A549 (cell line): ENCODE measurements around the gene KBTBD6. TPM values are rescaled to one million over a fixed set of nuclear protein-coding genes. Genes with fewer than 3 reads are reported as not detected.

Experiments used
- ATAC-seq, 2 experiments: fragments of 200-7000 bp in 1 of 2; fragments of >200 bp in 1 of 2; cut with Nextera tagmentation in 1 of 2; cut with Tn5 transposase in 1 of 2; 3 replicates each; pipeline versions ENCODE4 v1.8.0 to v1.9.1; 2018 to 2020; ENCODE audit warnings: mild to moderate bottlenecking in 1 of 2, moderate library complexity in 1 of 2
- CTCF ChIA-PET: fragments of 300-600 bp; sonication (Branson Sonifier 250); formaldehyde crosslinking; extraction: SDS; loops from one replicate; lab custom pipeline; 2021; ENCODE audit warnings: antibody characterized with exemption, inconsistent platforms; lab: Yijun Ruan, JAX
- POLR2A ChIA-PET: fragments of 350-600 bp; formaldehyde crosslinking; extraction: SDS; loops from one replicate; lab custom pipeline; 2021; ENCODE audit warnings: antibody characterized with exemption, inconsistent platforms; lab: Yijun Ruan, JAX
- DNase-seq, 2 experiments: peaks; one replicate each; pipeline versions ENCODE4 v3.0.0 to v3.0.0-alpha.2; 2011 to 2016; ENCODE audit warnings: low read depth in 1 of 2, low spot score in 1 of 2
- FAIRE-seq: peaks from 2 replicates; lab custom pipeline; 2011; peaks lifted over from hg19 to GRCh38; lab: Jason Lieb, UNC
- H3K27ac ChIP-seq, 2 experiments: fragments of >200 bp; sonication (Bioruptor Twin); formaldehyde crosslinking; 3 replicates each; pipeline ENCODE4 v1.5.1; 2016 to 2017
- H3K4me1 ChIP-seq: fragments of >200 bp; sonication (Bioruptor Twin); formaldehyde crosslinking; 3 replicates; pipeline ENCODE4 v1.6.1; 2016
- H3K4me2 ChIP-seq: fragments of >200 bp; sonication (Bioruptor Twin); formaldehyde crosslinking; 3 replicates; pipeline ENCODE4 v1.6.1; 2016
- H3K4me3 ChIP-seq: fragments of >200 bp; sonication (Bioruptor Twin); formaldehyde crosslinking; 3 replicates; pipeline ENCODE4 v1.5.1; 2016
- H3K9me3 ChIP-seq: fragments of >200 bp; sonication (Bioruptor Twin); formaldehyde crosslinking; 3 replicates; pipeline ENCODE4 v1.6.1; 2016
- BHLHE40 ChIP-seq: IDR thresholded peaks from 2 replicates; pipeline ENCODE4 v1.6.1; 2012; ENCODE audit warnings: low read depth, low read length, inconsistent platforms
- CBX8 ChIP-seq: fragments of 200-600 bp; sonication (generic); IDR thresholded peaks from 2 replicates; pipeline ENCODE4 v1.6.1; 2016
- CHD2 ChIP-seq: fragments of 150-350 bp; IDR thresholded peaks from 2 replicates; pipeline ENCODE4 v1.6.1; 2014; ENCODE audit warnings: low read length; ENCODE audit not compliant: partially characterized antibody
- CHD4 ChIP-seq: fragments of 200-600 bp; sonication (generic); IDR thresholded peaks from 2 replicates; pipeline ENCODE4 v1.6.1; 2016; ENCODE audit warnings: antibody characterized with exemption, mild to moderate bottlenecking, borderline replicate concordance
- EHF ChIP-seq: fragments of 250-450 bp; sonication (Bioruptor Pico); IDR thresholded peaks from 2 replicates; pipeline ENCODE4 v1.5.0; 2020; ENCODE audit warnings: mild to moderate bottlenecking
- EHMT2 ChIP-seq: fragments of 200-600 bp; sonication (generic); IDR thresholded peaks from 2 replicates; pipeline ENCODE4 v1.6.1; 2016; ENCODE audit warnings: antibody characterized with exemption, low read depth, mild to moderate bottlenecking, moderate library complexity
- FOSB ChIP-seq: fragments of 250-450 bp; sonication (Bioruptor Pico); IDR thresholded peaks from 2 replicates; pipeline ENCODE4 v1.5.0; 2020; ENCODE audit warnings: mild to moderate bottlenecking, moderate library complexity
- HDAC2 ChIP-seq: fragments of 200-600 bp; sonication (generic); IDR thresholded peaks from 2 replicates; pipeline ENCODE4 v1.6.1; 2016
- HOXA7 ChIP-seq: fragments of 250-450 bp; sonication (Bioruptor Pico); IDR thresholded peaks from 2 replicates; pipeline ENCODE4 v1.5.0; 2020; ENCODE audit warnings: mild to moderate bottlenecking, moderate library complexity
- HOXB13 ChIP-seq: fragments of 250-450 bp; sonication (Bioruptor Pico); IDR thresholded peaks from 2 replicates; pipeline ENCODE4 v1.5.0; 2020; ENCODE audit warnings: low read depth, mild to moderate bottlenecking, moderate library complexity
- KDM1A ChIP-seq: fragments of 200-600 bp; sonication (generic); IDR thresholded peaks from 2 replicates; pipeline ENCODE4 v1.6.1; 2016; ENCODE audit warnings: low read depth, mild to moderate bottlenecking
- KDM5A ChIP-seq: fragments of 200-600 bp; sonication (generic); IDR thresholded peaks from 2 replicates; pipeline ENCODE4 v1.6.1; 2016; ENCODE audit warnings: antibody characterized with exemption, mild to moderate bottlenecking
- NFE2L2 ChIP-seq: fragments of 150-350 bp; conservative IDR thresholded peaks from 2 replicates; pipeline ENCODE4 v1.6.1; 2014; ENCODE audit warnings: low read length
- NPAS2 ChIP-seq: fragments of 250-450 bp; sonication (Bioruptor Pico); IDR thresholded peaks from 2 replicates; pipeline ENCODE4 v1.8.0; 2022; ENCODE audit warnings: mild to moderate bottlenecking, moderate library complexity, borderline replicate concordance
- PHF8 ChIP-seq: fragments of 200-600 bp; sonication (generic); IDR thresholded peaks from 2 replicates; pipeline ENCODE4 v1.6.1; 2016; ENCODE audit warnings: low read depth, mild to moderate bottlenecking, antibody characterized with exemption, moderate library complexity, borderline replicate concordance
- POLR2AphosphoS2 ChIP-seq: conservative IDR thresholded peaks from 2 replicates; pipeline ENCODE4 v1.6.1; 2012; ENCODE audit warnings: low read length, improper control_type of control experiment, inconsistent platforms
- RAD21 ChIP-seq, 2 experiments: fragments of >200 bp in 1 of 2; sonication (Bioruptor Twin) in 1 of 2; formaldehyde crosslinking in 1 of 2; IDR thresholded peaks in 1 of 2; conservative IDR thresholded peaks in 1 of 2; 2 replicates in 1 of 2; 3 replicates in 1 of 2; pipeline ENCODE4 v1.6.1; 2012 to 2018; ENCODE audit warnings: inconsistent platforms in 1 of 2
- RFX5 ChIP-seq: fragments of 450-650 bp; IDR thresholded peaks from 2 replicates; pipeline ENCODE4 v1.7.1; 2014; ENCODE audit warnings: antibody characterized with exemption, mild to moderate bottlenecking, moderate library complexity
- RNF2 ChIP-seq: fragments of 200-600 bp; sonication (generic); IDR thresholded peaks from 2 replicates; pipeline ENCODE4 v1.6.1; 2016; ENCODE audit warnings: low read depth, mild to moderate bottlenecking, antibody characterized with exemption, moderate library complexity, borderline replicate concordance
- SMC3 ChIP-seq: fragments of >200 bp; sonication (Bioruptor Twin); formaldehyde crosslinking; IDR thresholded peaks from 3 replicates; pipeline ENCODE4 v1.6.1; 2018; ENCODE audit warnings: inconsistent platforms
- SREBF2 ChIP-seq: fragments of 450-650 bp; IDR thresholded peaks from 2 replicates; pipeline ENCODE4 v1.6.1; 2014; ENCODE audit warnings: mild to moderate bottlenecking, moderate library complexity
- TFCP2L1 ChIP-seq: fragments of 250-450 bp; sonication (Bioruptor Pico); IDR thresholded peaks from 2 replicates; pipeline ENCODE4 v1.5.0; 2021; ENCODE audit warnings: mild to moderate bottlenecking
- ZC3H11A ChIP-seq: fragments of 450-650 bp; IDR thresholded peaks from 2 replicates; pipeline ENCODE4 v1.6.1; 2014; ENCODE audit warnings: antibody characterized with exemption, mild to moderate bottlenecking
- ZFP36 ChIP-seq: fragments of 450-650 bp; IDR thresholded peaks from 2 replicates; pipeline ENCODE4 v1.6.1; 2014; ENCODE audit warnings: borderline replicate concordance; ENCODE audit not compliant: partially characterized antibody
- ZNF302 ChIP-seq: fragments of 250-450 bp; sonication (Bioruptor Pico); IDR thresholded peaks from 2 replicates; pipeline ENCODE4 v1.9.0; 2021; ENCODE audit warnings: inconsistent platforms, mild to moderate bottlenecking, moderate library complexity
- WGBS: methylation state at CpG from one replicate; pipeline ENCODE4 v1.1.6; 2017; ENCODE audit errors: missing lambda C conversion rate; 5-methylcytosine and 5-hydroxymethylcytosine counted together
- polyA plus RNA-seq, 4 experiments: library from polyadenylated mRNA; depleted of rRNA in 3 of 4; stranded (reverse); fragments of >200 nt; fragmentation: RNase III in 1 of 4; extraction: RNeasy Plus Mini Kit Qiagen cat#74134 plus additional on column Dnase treatment in 1 of 4; gene quantifications; 2 replicates in 3 of 4; 3 replicates in 1 of 4; pipeline ENCODE4 v1.2.3, GENCODE V29; 2011 to 2017
- TF ChIP-seq, protein P1 (sequence below): IDR thresholded peaks from 2 replicates; pipeline ENCODE4 v1.6.1; 2012; ENCODE audit warnings: low read depth, borderline replicate concordance
- TF ChIP-seq, protein P2 (sequence below): fragments of 250-450 bp; sonication (Bioruptor Pico); IDR thresholded peaks from 2 replicates; pipeline ENCODE4 v1.5.0; 2020; ENCODE audit warnings: low read depth, mild to moderate bottlenecking, moderate library complexity
- TF ChIP-seq, protein P3 (sequence below): IDR thresholded peaks from 2 replicates; pipeline ENCODE4 v1.6.1; 2012
- TF ChIP-seq, protein P4 (sequence below): fragments of >200 bp; sonication (Bioruptor Twin); formaldehyde crosslinking; IDR thresholded peaks from 3 replicates; pipeline ENCODE4 v1.6.1; 2016
- TF ChIP-seq, protein P5 (sequence below): fragments of 450-650 bp; IDR thresholded peaks from 2 replicates; pipeline ENCODE4 v1.6.1; 2014; ENCODE audit warnings: antibody characterized with exemption

The KBTBD6 gene
- polyA plus RNA-seq, 2 of the 4 experiments (the other 2 are of a cell fraction): 5.0 to 5.3 TPM

DNA sequence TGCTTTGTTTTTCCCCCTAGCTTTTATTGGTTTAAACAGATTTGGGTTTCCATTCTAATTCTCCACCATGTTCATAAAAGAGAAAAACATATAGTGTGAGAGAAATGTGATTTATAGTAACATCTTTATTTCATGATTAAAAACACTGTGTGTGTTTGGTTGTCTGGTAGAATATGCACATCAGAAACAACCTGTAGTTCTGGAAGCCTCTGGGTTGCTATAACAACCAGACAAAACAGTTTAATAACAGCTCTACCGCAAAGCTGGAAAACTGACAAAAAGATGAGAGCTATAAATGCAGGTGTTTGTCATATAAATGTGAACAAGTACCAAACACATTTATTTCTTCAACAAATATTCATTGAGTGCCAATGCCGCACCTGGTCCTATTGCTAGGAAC, 9.8 kb downstream of the KBTBD6 start:
- no peaks in the 10 kb centered on the region for H3K4me1 ChIP-seq
- TF ChIP-seq, protein P1, sequence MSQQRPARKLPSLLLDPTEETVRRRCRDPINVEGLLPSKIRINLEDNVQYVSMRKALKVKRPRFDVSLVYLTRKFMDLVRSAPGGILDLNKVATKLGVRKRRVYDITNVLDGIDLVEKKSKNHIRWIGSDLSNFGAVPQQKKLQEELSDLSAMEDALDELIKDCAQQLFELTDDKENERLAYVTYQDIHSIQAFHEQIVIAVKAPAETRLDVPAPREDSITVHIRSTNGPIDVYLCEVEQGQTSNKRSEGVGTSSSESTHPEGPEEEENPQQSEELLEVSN: no peak
- TF ChIP-seq, protein P2, sequence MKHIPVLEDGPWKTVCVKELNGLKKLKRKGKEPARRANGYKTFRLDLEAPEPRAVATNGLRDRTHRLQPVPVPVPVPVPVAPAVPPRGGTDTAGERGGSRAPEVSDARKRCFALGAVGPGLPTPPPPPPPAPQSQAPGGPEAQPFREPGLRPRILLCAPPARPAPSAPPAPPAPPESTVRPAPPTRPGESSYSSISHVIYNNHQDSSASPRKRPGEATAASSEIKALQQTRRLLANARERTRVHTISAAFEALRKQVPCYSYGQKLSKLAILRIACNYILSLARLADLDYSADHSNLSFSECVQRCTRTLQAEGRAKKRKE (CRISPR knock-in tag): no peak
- TF ChIP-seq TFCP2L1: no peak
- TF ChIP-seq EHMT2: no peak
- TF ChIP-seq, protein P3, sequence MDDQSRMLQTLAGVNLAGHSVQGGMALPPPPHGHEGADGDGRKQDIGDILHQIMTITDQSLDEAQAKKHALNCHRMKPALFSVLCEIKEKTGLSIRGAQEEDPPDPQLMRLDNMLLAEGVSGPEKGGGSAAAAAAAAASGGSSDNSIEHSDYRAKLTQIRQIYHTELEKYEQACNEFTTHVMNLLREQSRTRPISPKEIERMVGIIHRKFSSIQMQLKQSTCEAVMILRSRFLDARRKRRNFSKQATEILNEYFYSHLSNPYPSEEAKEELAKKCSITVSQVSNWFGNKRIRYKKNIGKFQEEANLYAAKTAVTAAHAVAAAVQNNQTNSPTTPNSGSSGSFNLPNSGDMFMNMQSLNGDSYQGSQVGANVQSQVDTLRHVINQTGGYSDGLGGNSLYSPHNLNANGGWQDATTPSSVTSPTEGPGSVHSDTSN: no peak
- no peak for TF ChIP-seq NFE2L2
- no peak for TF ChIP-seq SREBF2
- TF ChIP-seq ZC3H11A: no peak
- TF ChIP-seq PHF8: no peak
- TF ChIP-seq KDM5A: no peak
- TF ChIP-seq NPAS2 (CRISPR knock-in tag): no peak
- TF ChIP-seq FOSB: no peak
- no peak for TF ChIP-seq CBX8
- TF ChIP-seq HDAC2: no peak
- TF ChIP-seq, protein P4, sequence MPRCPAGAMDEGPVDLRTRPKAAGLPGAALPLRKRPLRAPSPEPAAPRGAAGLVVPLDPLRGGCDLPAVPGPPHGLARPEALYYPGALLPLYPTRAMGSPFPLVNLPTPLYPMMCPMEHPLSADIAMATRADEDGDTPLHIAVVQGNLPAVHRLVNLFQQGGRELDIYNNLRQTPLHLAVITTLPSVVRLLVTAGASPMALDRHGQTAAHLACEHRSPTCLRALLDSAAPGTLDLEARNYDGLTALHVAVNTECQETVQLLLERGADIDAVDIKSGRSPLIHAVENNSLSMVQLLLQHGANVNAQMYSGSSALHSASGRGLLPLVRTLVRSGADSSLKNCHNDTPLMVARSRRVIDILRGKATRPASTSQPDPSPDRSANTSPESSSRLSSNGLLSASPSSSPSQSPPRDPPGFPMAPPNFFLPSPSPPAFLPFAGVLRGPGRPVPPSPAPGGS: no peak
- no peak for TF ChIP-seq ZFP36
- TF ChIP-seq KDM1A: no peak
- no peak for TF ChIP-seq BHLHE40
- TF ChIP-seq HOXB13 (CRISPR knock-in tag): no peak
- no peak for DNase-seq
- ChIA-PET POLR2A (no interaction called here), CTCF (interaction anchor here (1.2 kb wide), 1 partner anchor 49 kb away, joined by 3 read pairs; no protein-coding TSS in a partner anchor)
- H3K27ac ChIP-seq: no peak overlapping the region
- no peaks in the 10 kb centered on the region for H3K9me3 ChIP-seq
- WGBS: 86% methylated on average over 2 of the region's 2 CpGs
- no peak for FAIRE-seq
- no peak for ATAC-seq
- H3K4me3 ChIP-seq: no peak overlapping the region
- H3K4me2 ChIP-seq: no peak overlapping the region

DNA sequence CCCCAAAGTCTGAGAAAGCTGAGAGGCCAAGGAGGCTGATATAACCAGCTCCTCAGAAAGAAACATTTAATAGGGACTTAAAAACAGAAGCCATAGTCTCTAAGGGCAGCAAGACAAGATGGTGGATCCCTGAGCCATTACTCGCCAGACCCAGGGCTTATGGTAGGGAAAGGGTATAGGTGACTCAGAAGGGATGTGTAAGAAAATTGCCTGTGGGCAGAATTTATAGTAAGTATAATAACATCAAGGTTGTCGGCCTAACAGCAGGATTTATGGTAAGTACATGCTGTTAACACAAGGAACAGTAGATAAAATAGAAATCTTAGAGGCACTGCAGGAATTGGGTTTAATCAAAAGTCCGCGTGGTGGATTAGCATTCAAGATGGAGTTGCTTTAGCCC, 14.7 kb downstream of the KBTBD6 start:
- H3K4me1 ChIP-seq: no peaks in the 10 kb centered on the region
- FAIRE-seq (no peak), ATAC-seq (no peak), DNase-seq (no peak)
- H3K27ac ChIP-seq: no peak overlapping the region
- H3K9me3 ChIP-seq: no peaks in the 10 kb centered on the region
- no peak overlapping the region for H3K4me3 ChIP-seq
- no peak overlapping the region for H3K4me2 ChIP-seq
- 82% methylated on average over 4 of the region's 4 CpGs for WGBS
- CTCF ChIA-PET: no interaction called here
- POLR2A ChIA-PET: no interaction called here
- TF ChIP-seq, protein P5, sequence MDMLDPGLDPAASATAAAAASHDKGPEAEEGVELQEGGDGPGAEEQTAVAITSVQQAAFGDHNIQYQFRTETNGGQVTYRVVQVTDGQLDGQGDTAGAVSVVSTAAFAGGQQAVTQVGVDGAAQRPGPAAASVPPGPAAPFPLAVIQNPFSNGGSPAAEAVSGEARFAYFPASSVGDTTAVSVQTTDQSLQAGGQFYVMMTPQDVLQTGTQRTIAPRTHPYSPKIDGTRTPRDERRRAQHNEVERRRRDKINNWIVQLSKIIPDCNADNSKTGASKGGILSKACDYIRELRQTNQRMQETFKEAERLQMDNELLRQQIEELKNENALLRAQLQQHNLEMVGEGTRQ: no peak
- no peak for TF ChIP-seq HOXA7 (CRISPR knock-in tag)
- no peak for TF ChIP-seq SREBF2
- no peak for TF ChIP-seq EHF (CRISPR knock-in tag)
- no peak for TF ChIP-seq CHD2
- TF ChIP-seq BHLHE40: no peak
- no peak for TF ChIP-seq CHD4
- TF ChIP-seq RAD21 (conservative IDR thresholded peaks at IDR 0.05 in 1 of 2, IDR thresholded peaks at IDR 0.05 in 1 of 2): no peak
- TF ChIP-seq RNF2: no peak
- TF ChIP-seq, protein P2 (CRISPR knock-in tag): no peak
- no peak for TF ChIP-seq SMC3
- no peak for TF ChIP-seq ZFP36
- TF ChIP-seq, protein P1: no peak
- no peak for TF ChIP-seq POLR2AphosphoS2
- TF ChIP-seq ZNF302 (CRISPR knock-in tag): no peak
- no peak for TF ChIP-seq PHF8
- TF ChIP-seq RFX5: no peak
- TF ChIP-seq, protein P3: no peak
- TF ChIP-seq KDM5A: no peak
